SK-N-MC (cell line): ENCODE data around the gene TMEM131L.

Experiments used
- DNase-seq: peaks from one replicate; pipeline ENCODE4 v3.0.0-alpha.2; 2011; ENCODE audit warnings: low read depth, low spot score
- H3K27ac ChIP-seq: fragments of 200-600 bp; sonication (generic); 2 replicates; pipeline ENCODE4 v1.5.1; 2016; ENCODE audit warnings: mixed run types
- H3K36me3 ChIP-seq: fragments of 200-600 bp; sonication (generic); 2 replicates; pipeline ENCODE4 v1.6.1; 2017; ENCODE audit warnings: antibody characterized with exemption, low read length, mixed read lengths; ENCODE audit not compliant: insufficient read depth
- H3K4me3 ChIP-seq: fragments of 200-600 bp; sonication (generic); 2 replicates; pipeline ENCODE4 v1.5.1; 2016
- H3K9ac ChIP-seq: fragments of 200-600 bp; sonication (generic); 2 replicates; pipeline ENCODE4 v1.8.0; 2017; ENCODE audit warnings: mixed run types, mixed read lengths; ENCODE audit not compliant: insufficient read length
- H3K9me3 ChIP-seq: fragments of 200-600 bp; sonication (generic); 2 replicates; pipeline ENCODE4 v1.6.1; 2017; ENCODE audit warnings: low read depth, mild to moderate bottlenecking, antibody characterized with exemption, low read length, moderate library complexity, mixed read lengths
- EZH2 ChIP-seq: fragments of 200-600 bp; sonication (generic); IDR thresholded peaks from one replicate; pipeline ENCODE4 v1.6.1; 2017; ENCODE audit warnings: antibody characterized with exemption
- FOXP2 ChIP-seq: optimal IDR thresholded peaks from 2 replicates; pipeline ENCODE3; 2011; ENCODE audit warnings: mild to moderate bottlenecking, moderate library complexity; ENCODE audit not compliant: insufficient read depth; ENCODE audit errors: extremely low read length, control extremely low read depth
- POLR2AphosphoS5 ChIP-seq: IDR thresholded peaks from 2 replicates; pipeline ENCODE4 v1.6.1; 2012; ENCODE audit warnings: mild to moderate bottlenecking, low read depth, low read length, borderline replicate concordance

Gene TMEM131L

GRCh38 chr4:153480704-153481103 lies 14.5 kb downstream of the TMEM131L start:
- no peak overlapping the region for H3K4me3 ChIP-seq

DNA sequence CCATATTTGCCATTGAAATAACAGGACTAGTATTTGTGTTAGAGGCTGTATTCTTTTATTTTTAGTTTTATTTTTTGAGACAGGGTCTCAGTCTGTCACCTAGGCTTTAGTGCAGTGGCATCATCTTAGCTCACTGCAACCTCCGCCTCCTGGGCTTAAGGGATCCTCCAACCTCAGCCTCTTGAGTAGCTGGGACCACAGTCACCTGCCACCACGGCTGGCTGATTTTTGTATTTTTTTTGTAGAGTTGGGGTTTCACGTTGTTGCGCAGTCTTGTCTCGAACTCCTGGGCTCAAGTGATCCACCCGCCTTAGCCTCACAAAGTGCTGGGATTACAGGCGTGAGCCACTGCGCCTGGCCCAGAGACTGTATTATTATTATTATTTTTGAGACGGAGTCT lies 15.3 kb downstream of the TMEM131L start:
- Histone ChIP-seq H3K9me3 (no peaks in the 10 kb centered on the region), H3K9ac (no peak overlapping the region), H3K36me3 (peaks cover 14% of the 10 kb centered on the region; the same call in 1 of the 2 replicates), H3K4me3 (no peak overlapping the region), H3K27ac (no peak overlapping the region)
- no peak for DNase-seq
- no peak for TF ChIP-seq EZH2
- no peak for TF ChIP-seq FOXP2
- no peak for TF ChIP-seq POLR2AphosphoS5

More at GRCh38 chr4:153480704-153481103, 14.5 kb downstream of the TMEM131L start:
- DNase-seq = no peak
- no peak for TF ChIP-seq EZH2
- TF ChIP-seq POLR2AphosphoS5 = no peak
- TF ChIP-seq FOXP2 = no peak
- Histone ChIP-seq H3K36me3 (peaks cover 19% of the 10 kb centered on the region), H3K9ac (no peak overlapping the region), H3K9me3 (no peaks in the 10 kb centered on the region), H3K27ac (no peak overlapping the region)

GRCh38 chr4:153483432-153484418 lies 17.6 kb downstream of the TMEM131L start:
- Histone ChIP-seq H3K9ac (no peak overlapping the region), H3K36me3 (0 out of 2 replicates have a peak, but pooled peaks cover 11% of the 10 kb centered on the region), H3K4me3 (no peak overlapping the region), H3K27ac (0 out of 2 replicates have a peak overlapping the region, but pooled peaks have one; percentile 25), H3K9me3 (no peaks in the 10 kb centered on the region)
- no peak for TF ChIP-seq FOXP2
- no peak for TF ChIP-seq EZH2
- no peak for TF ChIP-seq POLR2AphosphoS5
- no peak for DNase-seq

DNA sequence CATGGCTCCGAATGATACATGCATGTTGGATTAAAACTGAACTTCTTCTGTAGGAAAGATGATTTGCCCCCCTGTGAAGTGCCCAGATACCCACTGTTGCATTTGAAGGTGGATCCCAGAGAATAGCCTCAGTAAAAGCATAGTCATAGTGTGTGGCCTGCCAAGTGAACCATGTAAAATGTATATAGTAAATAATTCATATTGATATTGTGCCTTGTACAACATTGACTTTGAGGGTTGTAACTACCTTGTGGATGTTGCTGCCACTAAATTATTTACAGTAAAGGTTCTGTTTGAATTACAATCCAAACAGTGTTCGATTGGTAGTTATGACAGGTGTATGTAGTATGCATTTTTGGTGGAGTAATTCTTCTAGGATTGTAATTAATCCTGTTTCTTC lies 19.2 kb downstream of the TMEM131L start:
- no peak overlapping the region for H3K4me3 ChIP-seq
- no peaks in the 10 kb centered on the region for H3K9me3 ChIP-seq
- 0 out of 2 replicates have a peak, but pooled peaks cover 4% of the 10 kb centered on the region for H3K36me3 ChIP-seq
- TF ChIP-seq FOXP2 = no peak
- TF ChIP-seq POLR2AphosphoS5 = no peak
- TF ChIP-seq EZH2 = no peak
- no peak overlapping the region for H3K9ac ChIP-seq
- no peak overlapping the region for H3K27ac ChIP-seq
- no peak for DNase-seq

GRCh38 chr4:153485860-153486259 lies 19.7 kb downstream of the TMEM131L start:
- no peak overlapping the region for H3K27ac ChIP-seq
- TF ChIP-seq FOXP2 (no peak), EZH2 (no peak), POLR2AphosphoS5 (no peak)
- H3K9me3 ChIP-seq = no peaks in the 10 kb centered on the region
- 0 out of 2 replicates have a peak, but pooled peaks cover 2% of the 10 kb centered on the region for H3K36me3 ChIP-seq
- no peak overlapping the region for H3K4me3 ChIP-seq
- DNase-seq = no peak
- no peak overlapping the region for H3K9ac ChIP-seq

- TF ChIP-seq POLR2AphosphoS5 (no peak), FOXP2 (no peak), EZH2 (no peak)
- no peak for DNase-seq
- Histone ChIP-seq H3K4me3 (no peak overlapping the region), H3K9ac (no peak overlapping the region), H3K36me3 (no peaks in the 10 kb centered on the region), H3K27ac (no peak overlapping the region), H3K9me3 (no peaks in the 10 kb centered on the region)
Observed at GRCh38 chr4:153486281-153487151, 20.4 kb downstream of the TMEM131L start.

DNA sequence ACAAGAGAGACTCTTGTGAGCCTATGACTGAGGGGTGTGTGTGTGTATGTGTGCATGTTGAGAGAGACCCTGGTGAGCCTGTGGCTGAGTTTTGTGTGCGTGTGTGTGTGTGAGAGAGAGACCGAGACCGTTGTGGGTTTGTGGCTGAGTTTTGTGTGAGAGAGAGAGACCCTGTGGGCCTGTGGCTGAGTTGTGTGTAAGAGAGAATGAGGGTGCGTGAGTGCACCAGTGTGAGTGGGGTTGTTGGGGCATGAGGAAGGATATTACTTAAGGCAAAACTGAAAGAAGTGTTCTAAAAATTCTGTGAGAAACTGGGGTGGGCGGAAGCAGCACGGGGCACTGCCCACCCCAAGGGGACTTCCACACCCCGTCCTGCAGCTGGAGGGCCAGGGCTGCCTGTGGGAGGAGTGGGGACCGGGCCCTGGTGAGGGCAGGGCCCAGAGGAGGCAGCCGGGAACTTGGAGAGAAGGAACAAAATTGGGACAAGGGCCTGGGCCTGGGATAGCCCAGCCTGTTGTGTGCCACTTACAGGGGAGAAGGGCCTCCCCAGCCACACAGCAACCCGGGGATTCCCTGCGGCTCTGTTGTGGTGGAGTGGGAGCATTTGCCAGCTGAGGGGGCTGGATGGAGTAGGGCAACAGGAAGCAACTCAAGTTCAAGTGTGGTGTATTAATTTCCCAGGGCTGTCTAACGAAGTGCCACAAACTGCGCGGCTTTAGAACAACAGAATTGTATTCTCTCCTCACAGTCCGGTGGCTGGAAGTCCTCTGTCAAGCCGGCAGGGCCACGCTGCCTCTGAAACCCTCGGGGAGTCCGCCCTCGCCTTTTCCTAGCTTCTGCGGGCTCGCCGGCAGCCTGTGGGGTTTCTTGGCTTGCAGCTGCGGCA lies 22.1 kb downstream of the TMEM131L start:
- peak overlapping the region; percentile 57 for H3K9ac ChIP-seq
- H3K4me3 ChIP-seq = peak overlapping the region; percentile 37
- H3K27ac ChIP-seq = peak overlapping the region; percentile 35
- TF ChIP-seq POLR2AphosphoS5 = no peak
- no peak for TF ChIP-seq FOXP2
- no peak for TF ChIP-seq EZH2
- DNase-seq = no peak
- H3K36me3 ChIP-seq = no peaks in the 10 kb centered on the region
- H3K9me3 ChIP-seq = no peaks in the 10 kb centered on the region
